ENCODE measurements around the gene XDH.

The XDH gene

DNA sequence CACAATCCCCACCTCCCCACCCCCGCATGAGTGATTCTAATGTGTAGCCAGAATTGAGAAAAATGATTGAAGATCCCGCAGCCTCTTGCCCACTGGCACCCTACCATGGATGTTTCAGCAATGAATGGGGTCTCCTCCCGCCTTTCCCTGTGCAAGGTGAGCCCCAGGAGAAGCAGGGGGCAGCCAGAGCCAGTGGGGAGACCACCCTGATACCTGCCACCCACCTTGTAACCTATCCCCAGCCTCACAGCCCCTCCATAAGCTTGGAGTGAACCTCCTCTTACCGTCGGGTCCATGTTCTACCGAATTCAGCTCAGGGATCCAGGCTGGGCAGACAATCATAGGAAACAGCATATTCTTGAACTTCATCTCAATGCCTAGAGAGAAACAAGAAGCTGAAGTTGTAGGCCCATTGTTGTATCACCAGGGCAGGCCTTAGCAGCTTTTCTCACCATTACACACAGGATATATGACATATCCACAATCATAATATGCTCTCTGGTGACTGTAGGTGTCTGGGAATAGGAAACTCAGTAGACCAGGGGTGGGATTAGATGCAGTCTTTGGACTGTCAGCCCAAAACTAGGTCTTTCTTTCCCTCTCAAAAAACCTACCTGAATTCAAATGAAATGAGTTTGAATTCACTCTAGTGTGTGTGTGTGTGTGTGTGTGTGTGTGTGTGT, 30.9 kb downstream of the XDH start:
- no peak overlapping the region for H3K4me3 ChIP-seq (replicated peaks in 1 of 2; ENCODE audit: low read depth in 2 of 2, low read length in 2 of 2)
- DNase-seq (ENCODE audit: low read depth in 2 of 2): peak in 1 of 2 donors; percentile 75
- TF ChIP-seq, protein P1, sequence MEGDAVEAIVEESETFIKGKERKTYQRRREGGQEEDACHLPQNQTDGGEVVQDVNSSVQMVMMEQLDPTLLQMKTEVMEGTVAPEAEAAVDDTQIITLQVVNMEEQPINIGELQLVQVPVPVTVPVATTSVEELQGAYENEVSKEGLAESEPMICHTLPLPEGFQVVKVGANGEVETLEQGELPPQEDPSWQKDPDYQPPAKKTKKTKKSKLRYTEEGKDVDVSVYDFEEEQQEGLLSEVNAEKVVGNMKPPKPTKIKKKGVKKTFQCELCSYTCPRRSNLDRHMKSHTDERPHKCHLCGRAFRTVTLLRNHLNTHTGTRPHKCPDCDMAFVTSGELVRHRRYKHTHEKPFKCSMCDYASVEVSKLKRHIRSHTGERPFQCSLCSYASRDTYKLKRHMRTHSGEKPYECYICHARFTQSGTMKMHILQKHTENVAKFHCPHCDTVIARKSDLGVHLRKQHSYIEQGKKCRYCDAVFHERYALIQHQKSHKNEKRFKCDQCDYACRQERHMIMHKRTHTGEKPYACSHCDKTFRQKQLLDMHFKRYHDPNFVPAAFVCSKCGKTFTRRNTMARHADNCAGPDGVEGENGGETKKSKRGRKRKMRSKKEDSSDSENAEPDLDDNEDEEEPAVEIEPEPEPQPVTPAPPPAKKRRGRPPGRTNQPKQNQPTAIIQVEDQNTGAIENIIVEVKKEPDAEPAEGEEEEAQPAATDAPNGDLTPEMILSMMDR (IDR thresholded peaks at IDR 0.05; ENCODE audit: low read depth, low read length): no peak

DNA sequence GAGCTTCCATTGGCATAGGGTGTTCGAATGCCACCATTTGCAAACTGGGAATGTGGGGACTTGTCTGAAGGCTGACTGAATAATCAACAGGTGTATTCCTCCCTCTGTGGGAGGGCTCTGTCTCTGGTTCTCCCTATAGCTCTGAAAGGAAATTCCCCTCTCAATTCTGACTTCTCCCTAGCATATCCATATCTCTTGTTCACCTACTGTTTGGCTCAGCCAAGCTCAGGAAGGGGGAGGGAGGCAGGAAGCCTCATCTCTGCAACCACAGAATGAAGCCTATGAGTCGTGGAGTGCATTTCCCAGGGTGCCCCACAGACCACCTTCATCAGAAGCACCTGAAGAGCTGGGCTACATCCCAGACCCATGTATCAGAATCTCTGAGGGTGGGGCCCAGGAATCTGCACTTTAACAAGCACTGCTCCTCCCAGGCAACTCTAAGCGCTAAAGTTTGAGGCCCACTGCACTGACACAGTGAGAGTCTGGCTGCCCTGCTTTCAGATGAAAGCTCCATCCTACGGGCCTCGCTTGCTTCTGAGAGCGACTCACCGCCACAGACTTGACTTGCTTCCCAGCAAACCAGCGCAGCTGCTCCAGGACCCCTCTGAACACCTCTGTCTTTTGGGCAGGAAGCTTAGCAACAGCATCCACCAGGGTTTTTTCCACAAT, 32.0 kb downstream of the XDH start:
- TF ChIP-seq, protein P1 (IDR thresholded peaks at IDR 0.05; ENCODE audit: low read depth, low read length): no peak
- peak in 1 of 2 donors; percentile 25 for DNase-seq (ENCODE audit: low read depth in 2 of 2)
- no peak overlapping the region for H3K4me3 ChIP-seq (replicated peaks in 1 of 2; ENCODE audit: low read depth in 2 of 2, low read length in 2 of 2)

DNA sequence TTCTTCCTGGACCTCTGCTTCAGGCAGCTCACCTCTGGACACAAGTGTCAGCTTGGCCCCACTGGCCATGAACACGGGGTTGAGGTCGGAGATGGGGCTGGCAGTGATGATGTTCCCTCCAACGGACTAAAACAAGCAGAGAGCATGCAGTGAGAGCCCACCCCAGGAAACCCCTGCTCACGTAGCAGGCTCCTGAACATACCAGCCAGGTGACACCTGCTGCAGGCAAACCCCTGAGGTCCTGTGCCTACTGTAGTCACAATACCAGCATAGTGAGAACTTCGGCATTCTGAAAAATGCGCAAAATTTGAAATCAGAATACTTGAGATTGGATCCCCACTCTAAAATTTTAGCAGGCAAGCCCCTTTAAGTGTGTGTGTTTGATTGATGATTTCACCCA, 32.9 kb downstream of the XDH start:
- DNase-seq (ENCODE audit: low read depth in 2 of 2): no peak
- TF ChIP-seq, protein P1 (IDR thresholded peaks at IDR 0.05; ENCODE audit: low read depth, low read length): no peak
- H3K4me3 ChIP-seq (replicated peaks in 1 of 2; ENCODE audit: low read depth in 2 of 2, low read length in 2 of 2): no peak overlapping the region

DNA sequence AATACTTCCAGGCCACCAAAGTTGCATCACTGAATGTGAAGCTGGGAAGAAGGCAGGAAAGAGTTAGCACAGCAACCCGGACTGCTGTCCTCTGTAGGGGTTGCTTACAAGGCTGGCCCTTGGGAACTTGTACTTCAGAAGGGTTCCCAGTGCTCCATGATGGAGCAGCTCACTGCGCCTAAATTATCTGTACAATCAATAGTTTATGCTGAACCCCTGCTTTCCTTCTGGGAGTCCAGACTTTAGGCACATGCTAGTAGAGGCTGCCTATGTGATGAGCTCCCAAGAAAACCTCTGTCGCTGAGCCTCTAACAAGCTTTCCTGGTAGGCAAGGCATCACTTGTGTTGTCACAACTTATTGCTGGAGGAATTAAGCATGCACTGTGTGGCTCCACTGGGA, 34.3 kb downstream of the XDH start:
- no peak for DNase-seq (ENCODE audit: low read depth in 2 of 2)
- TF ChIP-seq, protein P1 (IDR thresholded peaks at IDR 0.05; ENCODE audit: low read depth, low read length): no peak
- no peak overlapping the region for H3K4me3 ChIP-seq (replicated peaks in 1 of 2; ENCODE audit: low read depth in 2 of 2, low read length in 2 of 2)

DNA sequence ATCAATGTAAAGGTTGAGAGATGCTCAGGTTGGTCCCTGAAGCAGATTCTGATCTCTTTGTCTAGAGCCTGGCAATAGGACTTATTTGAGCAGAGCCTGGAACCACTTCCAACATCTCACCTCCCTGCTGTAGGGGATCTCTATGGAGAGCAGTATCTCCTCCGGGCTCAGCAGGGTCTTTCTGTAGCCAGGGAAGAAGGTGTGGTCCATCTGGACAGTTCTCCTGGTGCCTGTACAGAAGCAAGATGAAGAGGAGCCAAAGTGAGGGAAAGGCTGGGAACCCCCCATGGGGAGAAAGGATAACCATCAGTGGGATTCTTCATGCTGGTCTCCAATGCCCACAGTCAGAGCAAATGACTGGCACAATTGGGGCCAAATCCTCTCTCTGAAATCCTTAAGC, 34.8 kb downstream of the XDH start:
- TF ChIP-seq, protein P1 (IDR thresholded peaks at IDR 0.05; ENCODE audit: low read depth, low read length): no peak
- H3K4me3 ChIP-seq (replicated peaks in 1 of 2; ENCODE audit: low read depth in 2 of 2, low read length in 2 of 2): no peak overlapping the region
- no peak for DNase-seq (ENCODE audit: low read depth in 2 of 2)

DNA sequence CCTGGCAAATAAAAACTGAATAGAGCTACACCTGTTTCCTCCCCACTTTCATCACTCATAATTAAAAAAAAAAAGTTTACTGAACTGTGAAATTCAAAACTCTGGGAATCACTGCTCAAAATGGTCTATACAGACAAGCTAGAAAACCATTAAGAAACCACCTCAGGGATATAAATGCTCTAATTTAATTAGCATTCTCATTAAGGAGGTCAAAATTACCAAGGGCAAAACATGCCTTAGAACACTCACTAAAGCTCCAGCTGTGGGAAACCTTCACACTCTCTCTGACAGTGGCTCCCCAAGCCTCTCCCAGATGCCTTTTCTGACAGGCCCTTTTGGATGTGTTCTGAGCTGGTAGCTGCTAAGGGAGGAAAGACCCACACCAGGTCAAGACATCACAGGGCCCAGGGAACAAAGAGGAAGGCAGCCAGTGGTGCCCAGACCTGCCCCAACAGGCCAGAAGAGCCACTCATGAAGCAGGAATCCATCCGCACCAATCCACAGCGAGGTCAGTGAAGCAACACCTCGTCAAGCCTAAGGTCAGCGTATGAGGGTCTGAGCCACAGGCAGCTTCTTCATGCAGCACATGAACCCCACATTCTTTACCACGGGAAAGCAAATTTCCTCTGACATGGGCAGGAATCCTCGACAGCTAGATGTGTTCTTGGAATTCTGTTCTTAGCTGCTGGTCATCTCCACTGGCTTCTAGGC, 35.6 kb downstream of the XDH start:
- no peak overlapping the region for H3K4me3 ChIP-seq (replicated peaks in 1 of 2; ENCODE audit: low read depth in 2 of 2, low read length in 2 of 2)
- TF ChIP-seq, protein P1 (IDR thresholded peaks at IDR 0.05; ENCODE audit: low read depth, low read length): no peak
- DNase-seq (ENCODE audit: low read depth in 2 of 2): no peak
